Muscle of back (tissue), 11 donors: Measurements from ENCODE around the gene NDUFB8. TPM values are rescaled to one million over a fixed set of nuclear protein-coding genes. Genes with fewer than 3 reads are reported as not detected.

ENCODE experiments used
- DNase-seq, 3 donors: peaks; one replicate each; pipeline versions ENCODE4 v3.0.0 to v3.0.0-alpha.2; 2013
- polyA plus RNA-seq, 10 donors: library from polyadenylated mRNA; unstranded; fragments of 120-200 nt; gene quantifications; one replicate each; pipeline ENCODE4 v1.2.1, GENCODE V29; 2013; ENCODE audit not compliant: insufficient read length in 10 of 10

NDUFB8 gene
- polyA plus RNA-seq, 10 donors, result 102 to 143 (median 120) TPM

DNA sequence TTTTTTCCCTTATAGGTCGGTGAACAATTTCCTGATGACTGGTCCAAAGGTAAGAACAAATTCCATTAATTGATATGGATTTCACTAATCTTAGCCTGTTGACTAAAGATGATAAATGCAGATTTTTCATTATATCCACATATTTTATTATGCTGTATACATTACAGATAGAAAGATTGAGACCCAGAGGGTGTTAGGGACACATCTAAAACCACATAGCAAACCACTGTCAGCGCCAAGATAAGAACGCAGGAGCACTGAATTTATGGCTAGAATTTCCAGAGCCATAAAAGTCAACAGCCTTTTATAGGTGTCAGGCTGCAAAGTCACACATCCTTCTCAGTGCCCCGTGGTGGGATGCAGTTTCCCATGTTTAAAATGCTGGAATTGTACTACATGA, 50.6 kb downstream of the NDUFB8 start:
- no peak for DNase-seq

DNA sequence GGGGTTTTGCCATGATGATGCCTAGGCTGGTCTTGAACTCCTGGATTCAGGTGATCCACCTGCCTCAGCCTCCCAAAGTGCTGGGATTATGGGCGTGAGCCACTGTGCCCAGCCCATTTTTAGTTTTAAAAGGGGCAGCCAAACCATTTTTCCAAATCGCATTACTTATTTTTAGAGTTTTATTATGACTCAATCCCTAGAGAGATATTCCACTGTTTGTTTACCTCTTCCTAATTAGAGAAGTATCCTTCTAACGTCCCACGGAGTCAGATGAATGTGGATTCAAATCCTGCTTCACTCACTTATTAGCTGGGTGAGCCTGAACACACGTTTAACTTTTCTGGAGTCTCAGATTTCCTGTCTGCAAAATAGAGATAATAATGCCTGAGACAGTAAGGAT, 51.7 kb downstream of the NDUFB8 start:
- no peak for DNase-seq

Other genes starting within 250 kb of the NDUFB8 start
- 10 to 100 TPM; 25.8 to 29.5 (median 27.4) TPM for gene BLOC1S2, start 243.2 kb downstream of the NDUFB8 start, polyA plus RNA-seq
- gene PKD2L1, start 199.6 kb downstream of the NDUFB8 start, polyA plus RNA-seq, result under 1 TPM in 2 of 10 donors, not detected in 8; 0.08 to 0.11 TPM
- gene SCD, start 182.6 kb downstream of the NDUFB8 start, polyA plus RNA-seq, result 10 to 100 TPM; 12.6 to 33.0 (median 19.0) TPM
- under 1 TPM in 2 of 10 donors, not detected in 8; 0.10 to 0.11 TPM for gene WNT8B, start 66.9 kb downstream of the NDUFB8 start, polyA plus RNA-seq
- gene SEC31B, start 10.0 kb downstream of the NDUFB8 start, polyA plus RNA-seq, result 10 to 100 TPM in 5 of 10 donors, 1 to 10 TPM in 5; 4.8 to 17.3 (median 10.2) TPM
- 10 to 100 TPM; 27.1 to 42.1 (median 37.0) TPM for gene HIF1AN, start 6.1 kb upstream of the NDUFB8 start, polyA plus RNA-seq
- gene PAX2, start 215.7 kb upstream of the NDUFB8 start, polyA plus RNA-seq, result under 1 TPM in 6 of 10 donors, not detected in 4; 0.04 to 0.25 (median 0.14) TPM